GM19099 (cell line): Measurements from ENCODE around the gene CDH4.

ENCODE experiments used
- POLR2A ChIP-seq: IDR thresholded peaks from 3 replicates; pipeline ENCODE4 v1.6.1; 2011; ENCODE audit warnings: low read depth; ENCODE audit not compliant: insufficient read length; ENCODE audit errors: extremely low read depth

CDH4 gene

DNA sequence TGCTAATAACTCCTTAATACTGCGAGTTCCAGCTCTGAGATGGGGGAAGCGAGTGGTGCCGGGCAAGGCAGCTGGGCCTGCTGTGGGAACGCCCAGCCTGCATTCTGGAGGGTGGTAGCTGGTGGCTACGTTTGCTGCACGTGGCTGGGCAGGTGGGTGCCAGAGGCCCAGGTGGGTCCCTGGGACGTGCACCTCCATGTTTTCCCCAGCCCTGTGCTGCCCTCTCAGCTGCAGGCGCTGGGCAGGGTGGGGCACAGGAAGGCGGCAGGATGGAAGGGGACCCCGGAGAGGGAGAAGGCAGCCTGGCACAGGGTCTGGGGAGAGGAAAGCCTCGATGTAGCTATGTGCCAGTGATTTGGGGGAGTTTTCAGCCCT is 388.8 kb downstream of the CDH4 start:
- no peak for TF ChIP-seq POLR2A

DNA sequence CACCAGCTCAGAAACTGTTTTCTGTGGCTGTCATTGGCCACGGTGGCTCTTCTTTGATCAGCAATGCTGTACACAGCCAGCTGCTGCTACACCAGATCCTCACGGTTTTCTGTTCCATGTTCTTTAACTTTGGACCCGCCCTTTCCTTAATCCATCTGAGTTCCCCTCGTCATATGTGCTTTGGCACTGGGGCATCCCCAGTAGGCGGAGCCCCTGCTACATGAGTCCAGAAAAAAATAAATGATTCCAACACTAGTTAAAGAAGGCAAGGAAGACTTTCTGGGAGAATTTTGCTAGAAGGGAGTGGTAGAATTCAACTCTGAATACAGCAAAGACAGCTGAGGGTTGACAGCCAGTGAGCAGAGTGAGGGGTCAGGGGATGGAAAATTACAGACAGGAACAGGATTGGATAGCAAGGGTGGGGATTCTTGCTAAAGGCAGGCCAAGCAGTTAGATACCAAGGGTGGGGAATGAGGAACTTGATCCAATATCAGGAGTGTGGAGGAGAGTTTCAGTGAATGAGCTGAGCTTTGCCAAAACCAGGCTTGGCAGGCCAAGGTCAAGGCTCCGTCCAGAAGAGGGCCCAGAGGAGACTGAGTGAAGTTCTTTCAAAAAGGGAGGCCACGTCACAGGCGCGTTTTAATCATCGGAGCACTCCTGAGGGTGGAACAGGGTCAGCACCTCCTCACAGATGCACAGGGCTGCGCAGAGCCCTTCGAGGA is 391.8 kb downstream of the CDH4 start:
- no peak for TF ChIP-seq POLR2A

DNA sequence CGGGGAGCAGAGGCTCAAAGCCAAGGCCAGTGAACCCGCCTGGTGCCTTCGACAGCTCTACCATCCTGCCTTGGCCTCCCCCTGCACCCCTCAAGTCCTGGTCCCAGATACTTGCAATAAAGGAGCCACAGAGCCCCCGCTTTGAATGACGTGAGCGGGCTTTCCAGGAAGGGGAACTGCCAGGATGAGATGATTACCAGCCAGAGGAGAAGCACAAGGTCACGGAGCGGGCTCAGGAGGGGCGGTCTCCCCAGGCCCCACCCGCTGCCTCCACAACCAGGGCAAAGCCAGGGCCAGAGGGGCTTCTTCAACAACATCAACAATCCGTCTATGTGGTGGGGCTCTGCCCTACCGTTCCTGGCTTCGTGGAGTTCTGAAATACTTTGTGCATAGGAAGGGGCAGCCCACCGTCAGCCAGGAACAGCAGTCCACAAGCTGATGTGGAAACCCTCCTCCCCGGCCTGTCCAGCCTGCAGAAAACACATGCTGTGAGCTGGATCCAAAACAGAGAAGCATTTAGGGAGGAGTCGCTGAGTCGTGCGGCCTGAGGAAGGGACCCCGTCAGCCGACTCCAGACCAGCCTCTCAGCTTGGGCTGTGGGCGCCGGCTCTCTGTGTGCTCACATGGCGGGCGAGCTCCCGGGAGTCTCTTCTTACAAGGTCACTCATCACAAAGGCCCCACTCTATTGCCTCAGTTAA is 392.5 kb downstream of the CDH4 start:
- no peak for TF ChIP-seq POLR2A

DNA sequence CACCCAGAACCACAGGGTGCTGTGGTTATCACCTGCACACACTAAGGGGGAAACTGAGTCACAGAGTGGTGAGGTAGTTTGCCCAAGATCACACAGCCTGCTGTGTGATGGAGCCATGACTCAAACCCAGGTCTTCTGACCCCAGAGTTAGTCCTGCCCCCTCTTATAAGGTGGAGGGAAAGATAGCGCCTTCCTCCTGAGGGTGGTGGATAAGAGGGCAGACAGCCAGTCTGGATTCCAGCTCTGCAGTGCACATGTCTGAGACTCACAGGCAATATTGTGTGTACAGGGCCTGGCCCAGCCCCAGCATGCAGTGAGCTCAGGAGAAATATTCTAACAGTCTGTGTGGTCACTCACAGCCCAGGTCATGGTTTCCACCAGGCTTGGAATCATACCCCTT is 393.7 kb downstream of the CDH4 start:
- no peak for TF ChIP-seq POLR2A

DNA sequence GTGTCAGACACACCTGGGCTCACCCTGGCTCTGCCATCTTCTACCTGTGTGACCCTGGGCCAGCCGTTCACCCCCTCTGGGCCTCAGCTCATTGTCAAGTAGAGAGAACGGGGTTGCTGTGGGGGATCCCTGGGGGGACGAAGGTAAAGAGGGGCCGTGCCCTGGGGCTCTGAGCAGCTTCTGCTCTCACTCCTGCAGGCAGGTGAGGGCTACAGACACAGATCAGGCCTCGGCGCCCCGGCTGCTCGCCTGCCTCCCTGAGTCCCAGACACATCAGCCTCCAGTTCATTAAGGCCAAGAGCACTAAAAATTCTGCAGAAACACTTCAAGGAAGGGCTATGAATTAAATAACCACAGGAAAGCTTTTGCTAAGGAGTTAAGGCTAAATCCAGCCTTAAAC is 394.4 kb downstream of the CDH4 start:
- TF ChIP-seq POLR2A: no peak

DNA sequence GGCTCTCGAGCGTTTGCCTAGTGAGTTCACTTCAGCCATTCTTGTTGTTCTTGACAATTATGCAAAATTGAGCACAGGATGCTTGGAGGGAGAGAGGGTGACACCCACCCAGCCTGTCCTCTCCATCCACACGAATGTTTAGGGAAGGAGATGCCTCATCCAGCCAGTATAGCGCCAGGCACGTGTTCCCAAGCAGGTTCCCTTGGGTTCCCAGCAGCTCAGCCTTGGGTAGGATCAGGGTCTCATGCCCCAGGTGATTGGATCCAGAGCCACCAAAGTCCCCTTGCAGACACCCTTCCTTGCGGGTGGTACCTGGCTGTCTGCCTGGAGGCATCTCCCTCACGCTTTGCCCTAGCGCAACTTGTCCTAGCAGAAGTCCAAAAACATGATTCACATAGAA is 394.9 kb downstream of the CDH4 start:
- TF ChIP-seq POLR2A: no peak

DNA sequence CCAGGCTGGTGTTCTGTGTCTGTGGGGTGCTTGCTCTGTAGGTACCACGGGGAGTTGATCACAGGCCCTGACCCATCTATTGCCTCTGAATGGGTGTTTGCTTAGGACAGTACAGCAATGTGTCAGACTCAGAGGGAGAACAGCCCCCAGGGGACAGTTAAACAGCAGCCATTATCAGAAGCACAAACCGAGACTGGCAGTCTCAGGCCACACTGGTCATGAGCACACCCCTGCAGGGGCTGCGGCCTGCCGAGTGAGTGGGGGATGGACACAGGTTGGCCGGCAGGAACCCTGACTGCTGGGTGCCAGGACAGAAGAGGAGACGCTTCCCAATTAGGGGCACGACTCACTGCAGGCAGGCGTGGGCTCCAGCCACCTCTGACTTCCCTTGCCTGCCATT is 395.6 kb downstream of the CDH4 start:
- TF ChIP-seq POLR2A: no peak

DNA sequence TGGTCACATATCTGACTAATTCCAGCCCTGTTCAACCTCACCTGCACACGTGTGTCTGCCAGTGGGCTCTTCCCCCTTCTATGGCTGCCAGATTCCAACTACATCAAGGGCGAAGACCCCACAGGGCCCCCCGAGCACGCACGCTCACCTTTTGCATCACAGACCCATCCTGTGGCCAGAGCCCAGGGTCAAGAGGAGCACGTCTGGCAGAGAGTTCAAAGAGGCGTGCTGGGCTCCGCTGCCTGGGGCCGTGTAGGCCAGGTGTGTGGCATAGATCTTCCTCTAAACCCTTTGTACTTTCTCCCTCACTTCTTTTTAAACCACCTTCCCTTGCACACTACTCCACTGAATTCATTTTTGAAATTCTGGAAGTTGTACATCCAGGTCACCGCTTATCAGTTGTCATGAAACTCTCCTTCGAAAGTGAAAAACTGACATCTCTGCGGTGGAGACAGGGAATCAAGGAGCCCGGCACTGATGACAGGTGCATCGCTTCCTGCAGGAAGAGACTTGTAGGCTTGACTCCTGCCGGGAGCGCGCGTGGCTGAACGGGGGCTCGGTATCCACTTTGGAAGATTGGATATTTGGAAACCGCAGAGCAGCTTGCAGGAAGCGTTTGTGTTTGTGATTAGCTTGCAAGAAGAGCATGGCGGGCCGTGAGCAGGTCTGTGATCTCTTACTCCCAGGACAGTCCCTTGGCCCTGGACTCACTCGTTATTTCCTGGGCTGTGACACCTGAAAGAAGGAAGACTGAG is 397.2 kb downstream of the CDH4 start:
- TF ChIP-seq POLR2A: no peak

DNA sequence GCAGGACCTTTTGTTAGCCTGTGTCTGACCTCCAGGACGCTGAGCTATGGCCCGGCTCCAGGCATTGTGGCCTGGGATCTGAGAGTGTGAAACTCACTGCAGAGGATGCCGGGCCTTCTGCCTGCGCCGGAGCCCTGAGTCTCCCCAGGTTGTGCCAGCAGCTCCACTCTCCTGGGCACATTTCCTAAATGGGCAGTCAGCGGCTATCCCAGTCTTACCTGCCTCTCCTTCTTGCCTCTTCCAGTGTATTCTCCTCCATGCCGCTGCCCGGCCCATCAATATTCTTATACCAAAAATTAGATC is 397.8 kb downstream of the CDH4 start:
- TF ChIP-seq POLR2A: no peak

DNA sequence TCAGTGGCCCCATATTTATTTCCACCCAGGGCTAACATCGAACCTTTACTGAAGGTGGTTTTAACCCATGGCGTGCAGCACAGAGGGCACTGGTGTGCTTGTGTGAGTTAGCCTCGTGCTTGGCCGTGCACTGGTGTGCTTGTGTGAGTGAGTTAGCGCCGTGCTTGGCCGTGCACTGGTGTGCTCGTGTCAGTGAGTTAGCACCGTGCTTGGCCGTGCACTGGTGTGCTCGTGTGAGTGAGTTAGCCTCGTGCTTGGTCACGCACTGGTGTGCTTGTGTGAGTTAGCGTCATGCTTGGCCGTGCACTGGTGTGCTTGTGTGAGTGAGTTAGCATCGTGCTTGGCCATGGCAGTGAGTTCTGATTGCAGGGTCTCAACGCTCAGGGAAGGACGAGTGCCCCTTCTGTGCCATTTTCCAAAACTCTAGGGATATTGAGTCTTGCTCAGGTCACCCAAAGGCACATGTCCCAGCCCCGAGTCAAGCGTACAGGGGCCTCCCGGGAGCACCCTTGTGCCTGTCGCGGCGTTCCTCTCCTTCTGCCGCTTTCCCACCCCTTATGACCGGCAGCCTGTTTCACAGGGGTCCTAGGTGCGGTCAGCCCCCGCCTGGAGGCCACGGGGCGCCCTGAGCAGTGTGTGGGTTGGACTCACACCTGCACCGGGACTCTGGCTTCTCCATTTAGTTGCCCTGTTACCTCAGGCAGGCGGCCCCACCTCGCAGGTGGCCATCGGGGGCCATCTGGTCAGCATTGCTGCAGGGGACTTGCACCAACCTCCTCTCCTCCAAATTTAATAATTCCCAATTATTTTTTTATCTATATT is 399.1 kb downstream of the CDH4 start:
- TF ChIP-seq POLR2A: no peak

DNA sequence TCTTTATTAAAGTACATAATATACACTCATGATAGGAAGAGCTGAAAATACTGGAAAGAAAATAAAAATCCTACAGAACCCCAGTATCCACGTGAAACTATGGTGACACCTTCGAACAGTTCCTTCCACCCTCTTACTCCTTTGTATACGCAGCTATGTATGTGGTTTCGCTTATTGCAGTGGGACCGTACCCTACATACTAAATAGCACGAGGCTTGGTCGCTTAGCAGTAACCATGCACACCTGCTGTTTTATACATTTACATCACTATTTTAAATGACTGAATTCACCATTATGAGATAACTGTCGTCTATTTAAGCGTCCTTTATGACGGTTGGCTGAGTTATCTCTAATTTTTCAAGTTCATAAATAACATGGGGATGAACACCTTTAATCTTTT is 400.1 kb downstream of the CDH4 start:
- no peak for TF ChIP-seq POLR2A

DNA sequence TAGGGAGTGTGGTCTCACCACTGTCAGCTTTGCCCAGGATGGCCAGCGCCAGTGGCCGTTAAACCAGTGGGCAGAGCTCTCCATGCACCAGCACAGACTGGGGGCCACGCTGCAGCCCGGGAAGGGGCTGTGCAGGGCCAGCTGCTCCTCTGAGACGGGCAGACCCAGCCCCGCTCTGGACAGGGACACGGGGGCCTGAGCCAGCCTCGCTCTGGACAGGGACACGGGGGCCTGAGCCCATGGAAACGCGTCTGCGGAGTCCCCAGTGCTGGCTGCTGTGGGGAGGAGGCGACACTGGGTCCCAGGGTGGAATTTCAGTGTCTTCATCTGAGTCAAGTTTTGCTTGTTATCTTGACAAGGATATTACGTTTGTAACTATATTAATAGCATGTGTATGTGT is 402.7 kb downstream of the CDH4 start:
- no peak for TF ChIP-seq POLR2A

DNA sequence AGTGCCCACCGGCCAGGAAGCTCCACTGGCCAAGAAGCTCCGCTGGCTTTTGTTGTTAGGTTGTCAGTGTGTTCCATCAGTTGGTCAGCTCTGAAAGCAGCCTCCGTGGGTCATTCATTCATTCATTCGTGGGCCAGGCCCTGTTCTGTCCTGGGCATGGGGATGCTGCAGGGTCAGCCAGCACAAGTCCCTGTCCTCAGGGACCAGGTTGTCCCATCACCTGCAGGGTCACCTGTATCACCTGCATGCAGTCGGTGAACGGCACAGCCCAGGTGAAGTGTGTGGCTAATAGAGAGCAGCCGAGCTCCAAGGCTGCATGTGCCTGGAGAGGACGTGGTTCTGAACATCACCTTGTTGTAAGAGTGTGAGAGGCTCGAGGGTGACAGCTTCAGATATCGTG is 403.5 kb downstream of the CDH4 start:
- TF ChIP-seq POLR2A: no peak

DNA sequence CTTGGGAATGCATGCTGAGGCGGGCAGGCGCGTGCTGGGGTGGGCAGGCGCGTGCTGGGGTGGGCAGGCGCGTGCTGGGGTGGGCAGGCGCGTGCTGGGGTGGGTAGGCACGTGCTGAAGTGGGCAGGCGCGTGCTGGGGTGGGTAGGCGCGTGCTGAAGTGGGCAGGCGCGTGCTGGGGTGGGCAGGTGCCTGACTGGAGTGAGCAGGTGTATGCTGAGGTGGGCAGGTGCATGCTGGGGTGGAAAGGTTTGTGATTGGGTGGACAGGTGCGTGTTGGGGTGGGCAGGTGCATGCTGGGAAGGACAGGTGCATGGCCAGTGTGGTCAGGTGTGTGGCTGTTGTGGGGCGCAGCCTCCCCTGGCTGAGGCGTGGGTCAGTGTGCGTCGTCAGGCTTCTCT is 404.1 kb downstream of the CDH4 start:
- no peak for TF ChIP-seq POLR2A

DNA sequence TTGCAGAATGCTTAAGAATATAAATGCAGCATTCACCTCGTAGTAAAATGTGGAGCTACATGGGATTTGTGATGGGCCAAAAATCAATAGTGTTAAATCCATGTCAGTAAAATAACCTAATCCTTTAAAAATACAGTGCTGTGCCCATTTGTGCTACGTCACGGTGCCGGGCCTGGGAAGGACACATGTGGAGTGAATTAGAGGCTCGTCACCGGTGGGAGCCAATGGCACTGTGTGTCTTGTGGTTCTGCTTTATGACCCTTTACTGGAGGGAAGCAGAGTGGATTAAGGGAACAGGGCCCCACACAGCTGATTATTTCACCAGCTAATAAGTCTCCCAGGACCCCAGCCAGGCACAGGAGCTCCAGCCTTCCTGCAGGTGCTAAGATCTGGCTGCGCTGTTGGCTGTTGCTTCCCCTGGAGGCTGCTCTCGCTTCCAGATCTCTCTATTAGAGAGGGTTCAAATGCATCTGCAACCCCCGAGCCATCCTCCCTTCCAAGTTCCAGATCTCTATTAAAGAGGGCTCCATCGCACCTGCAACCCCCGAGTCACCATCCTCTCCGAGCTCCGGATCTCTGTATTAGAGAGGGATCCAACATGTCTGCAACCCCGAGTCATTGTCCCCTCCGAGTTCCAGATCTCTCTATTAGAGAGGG is 405.8 kb downstream of the CDH4 start:
- no peak for TF ChIP-seq POLR2A
